Lower leg skin (tissue), 4 donors: ENCODE data around the gene LIMK2. TPM values are rescaled to one million over a fixed set of nuclear protein-coding genes. Genes with fewer than 3 reads are reported as not detected.
"Not testable (repeated sequence)": the region's sequence is repeated elsewhere in the genome, so short reads cannot be mapped to it uniquely, and the experiment has no call there.

Experiments used
- DNase-seq, 2 donors: peaks; one replicate each; pipeline ENCODE4 v3.0.0-alpha.2; 2019; ENCODE audit warnings: low spot score in 2 of 2
- H3K4me3 ChIP-seq: fragments of 200-600 bp; sonication (generic); 2 replicates; pipeline ENCODE4 v1.5.1; 2017; ENCODE audit warnings: mild to moderate bottlenecking, low read depth; ENCODE audit not compliant: poor library complexity, severe bottlenecking
- CTCF ChIP-seq, 3 donors: fragments of 450-650 bp; IDR thresholded peaks; one replicate each; pipeline ENCODE4 v1.5.1; 2016; ENCODE audit warnings: antibody characterized with exemption in 3 of 3, mild to moderate bottlenecking in 3 of 3, moderate library complexity in 2 of 3
- POLR2A ChIP-seq, 2 donors: fragments of 450-650 bp; IDR thresholded peaks; one replicate each; pipeline ENCODE4 v1.6.1; 2016 to 2017; ENCODE audit warnings: antibody characterized with exemption in 2 of 2, mild to moderate bottlenecking in 1 of 2, moderate library complexity in 1 of 2
- WGBS, 2 donors: methylation state at CpG; one replicate each; pipeline ENCODE4 v1.1.5; 2018; 5-methylcytosine and 5-hydroxymethylcytosine counted together
- intact Hi-C: fragments of 100-400 bp; cut with DNase I; formaldehyde crosslinking; loops from one replicate; pipeline ENCODE4 v1.15.0; 2023; ENCODE audit warnings: low total_unique reads
- total RNA-seq, 4 donors: library from RNA; depleted of rRNA; stranded (reverse); fragments of >200 nt; gene quantifications; one replicate each; pipeline ENCODE4 v1.1.0, GENCODE V29; 2016

Gene LIMK2
- total RNA-seq, 4 donors from 2014 or later = 135 to 218 (median 168) TPM

DNA sequence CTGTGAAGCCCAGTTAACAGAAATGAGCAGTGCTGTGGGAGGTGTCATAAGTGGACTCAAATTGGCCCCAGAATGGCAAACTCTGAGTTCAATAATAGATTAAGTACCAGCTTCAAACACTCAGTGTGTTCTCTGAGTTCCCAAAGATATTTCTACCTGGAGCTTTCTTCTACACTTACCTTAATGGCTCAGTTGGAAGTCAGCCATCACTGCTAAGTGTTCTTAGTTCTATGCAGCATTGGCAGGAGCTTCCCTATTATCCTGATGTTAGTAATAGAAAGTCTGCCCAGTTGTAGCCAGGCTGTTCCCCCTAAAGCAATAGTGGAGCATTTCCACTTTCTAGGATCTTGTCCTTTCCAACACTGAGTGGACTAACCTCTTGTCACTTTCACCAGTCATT is 89.9 kb downstream of the LIMK2 start:
- H3K4me3 ChIP-seq = no peak overlapping the region
- intact Hi-C loops = no loop called here
- peak in 1 of 2 donors; percentile 0 for DNase-seq
- TF ChIP-seq CTCF (IDR thresholded peaks at IDR 0.05) = no peak
- no peak for TF ChIP-seq POLR2A (IDR thresholded peaks at IDR 0.05)

DNA sequence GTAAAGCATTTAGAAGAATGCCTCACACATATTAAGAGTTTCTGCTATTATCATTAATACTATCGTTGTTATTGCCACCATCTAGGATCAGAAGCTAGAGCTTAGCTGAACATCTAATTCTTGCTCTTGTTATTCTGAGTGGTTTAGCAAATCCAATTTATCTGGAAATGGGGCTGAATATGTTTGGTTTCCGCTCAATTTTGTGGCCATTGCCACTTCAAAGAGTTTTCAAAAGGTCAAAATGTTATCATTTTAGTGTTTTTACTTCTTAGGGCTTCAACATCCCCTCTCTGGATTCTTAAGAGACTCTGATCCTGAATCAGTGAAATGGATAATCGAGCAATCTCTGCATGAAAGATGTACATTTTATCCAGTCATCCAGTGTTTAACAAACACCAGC is 90.4 kb downstream of the LIMK2 start:
- no peak for DNase-seq
- no peak for TF ChIP-seq CTCF (IDR thresholded peaks at IDR 0.05)
- no peak for TF ChIP-seq POLR2A (IDR thresholded peaks at IDR 0.05)
- intact Hi-C loops = no loop called here
- 85 to 94% methylated on average over 3 of the region's 3 CpGs for WGBS, 2 donors
- H3K4me3 ChIP-seq = no peak overlapping the region

DNA sequence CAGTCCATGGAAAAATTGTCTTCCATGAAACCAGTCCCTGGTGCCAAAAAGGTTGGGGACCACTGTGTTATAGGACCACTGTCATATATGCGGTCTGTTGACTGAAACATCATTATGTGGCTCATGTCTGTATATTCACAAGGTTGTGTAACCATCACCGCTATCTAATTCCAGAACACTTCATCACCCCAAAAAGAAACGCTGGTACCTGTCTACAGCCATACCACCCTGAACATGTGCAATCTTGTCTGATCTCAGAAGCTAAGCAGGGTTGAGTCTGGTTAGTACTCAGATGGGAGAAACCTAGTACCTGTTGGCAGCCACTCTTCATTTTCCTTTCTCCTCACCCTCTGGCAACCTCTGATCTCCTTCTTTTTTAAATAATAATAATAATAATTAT is 93.1 kb downstream of the LIMK2 start:
- no peak overlapping the region for H3K4me3 ChIP-seq
- DNase-seq = no peak
- TF ChIP-seq POLR2A (IDR thresholded peaks at IDR 0.05) = no peak
- no peak for TF ChIP-seq CTCF (IDR thresholded peaks at IDR 0.05)
- 57 to 65% methylated on average over 3 of the region's 3 CpGs for WGBS, 2 donors
- intact Hi-C loops = no loop called here

DNA sequence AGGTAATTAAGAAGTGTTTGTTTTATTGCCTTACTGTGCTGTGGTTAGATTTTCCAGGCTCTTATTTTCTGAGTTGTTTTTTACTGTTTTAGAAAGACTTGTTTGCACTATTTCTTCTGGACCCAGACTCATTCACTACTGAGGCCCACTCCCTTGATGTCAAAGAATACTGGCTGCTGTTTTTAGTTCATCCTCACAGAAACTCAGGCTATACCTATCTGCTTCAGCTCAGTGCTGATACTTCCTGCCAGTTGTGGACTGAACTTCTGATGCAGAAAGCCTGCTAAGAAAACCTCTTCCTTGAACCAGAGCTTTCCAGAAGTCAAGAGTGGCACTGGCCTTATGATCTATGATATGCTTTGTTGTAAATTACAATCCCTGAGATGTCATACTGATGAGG is 96.1 kb downstream of the LIMK2 start:
- intact Hi-C loops = no loop called here
- peak in 1 of 2 donors; percentile 4 for DNase-seq
- TF ChIP-seq CTCF (IDR thresholded peaks at IDR 0.05) (no peak), POLR2A (IDR thresholded peaks at IDR 0.05) (no peak)
- no peak overlapping the region for H3K4me3 ChIP-seq

DNA sequence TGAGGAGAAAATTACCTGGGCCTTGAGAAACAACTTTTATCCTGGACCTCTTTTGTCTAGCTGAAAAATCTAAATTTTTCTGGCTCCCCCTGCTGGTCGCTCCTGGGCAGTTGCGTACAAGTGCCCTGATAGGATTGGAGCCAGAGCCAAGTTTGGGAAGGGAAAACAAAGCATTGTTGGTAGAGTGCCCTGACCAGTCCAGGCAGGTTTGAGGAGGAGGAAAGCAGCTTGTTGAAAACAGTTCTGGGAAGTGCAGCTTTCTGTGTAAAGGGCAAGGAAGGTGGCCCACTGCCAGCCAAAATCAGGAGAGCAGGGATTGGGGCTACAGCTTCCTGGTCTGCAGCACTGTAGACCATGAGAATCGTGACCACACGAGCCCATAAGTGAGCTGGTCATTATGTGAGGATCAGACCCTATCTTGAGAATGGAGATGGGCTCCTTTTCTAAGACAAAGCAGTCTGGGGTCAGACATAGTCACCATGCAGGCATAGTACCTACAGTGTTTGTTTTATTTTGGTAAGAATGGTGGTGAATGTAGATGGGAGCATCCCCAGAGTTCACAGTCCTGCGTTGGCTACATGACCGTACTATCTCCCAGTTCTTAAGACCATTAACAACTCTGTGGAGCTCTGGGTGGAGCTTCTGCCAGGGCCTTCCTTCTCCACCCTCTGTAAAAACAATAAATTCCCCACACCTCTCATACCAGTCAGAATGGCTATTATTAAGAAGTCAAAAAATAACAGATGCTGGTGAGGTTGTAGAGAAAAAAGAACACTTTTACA is 101.5 kb downstream of the LIMK2 start:
- 13 to 21% methylated on average over 6 of the region's 6 CpGs for WGBS, 2 donors
- no peak overlapping the region for H3K4me3 ChIP-seq
- TF ChIP-seq CTCF (IDR thresholded peaks at IDR 0.05) (peak in 1 of 3 donors; percentile 74), POLR2A (IDR thresholded peaks at IDR 0.05) (no peak)
- intact Hi-C loops = loop anchor here (10.0 kb wide), 1 partner anchor 889 kb away; the partner anchor contains the start of gene MTFP1
- DNase-seq = peak; percentile 81 to 91

GRCh38 chr22:31314220-31314619 is 102.1 kb downstream of the LIMK2 start:
- 91 to 93% methylated on average over 1 of the region's 1 CpG for WGBS, 2 donors
- H3K4me3 ChIP-seq, DNase-seq: not testable (repeated sequence)
- intact Hi-C loops = loop anchor here (10.0 kb wide), 1 partner anchor 889 kb away; the partner anchor contains the start of gene MTFP1
